HG03442 (cell line): ENCODE data around the gene NEK10.
"Not testable (repeated sequence)": the region's sequence is repeated elsewhere in the genome, so short reads cannot be mapped to it uniquely, and the experiment has no call there.

Experiments used
- ATAC-seq: cut with Tn5 transposase; IDR thresholded peaks from one replicate; pipeline ENCODE4 v1.9.1; 2021; ENCODE audit warnings: mild to moderate bottlenecking, moderate library complexity; ENCODE audit not compliant: unreplicated experiment

The NEK10 gene

GRCh38 chr3:27353221-27353620 lies 16.0 kb downstream of the NEK10 start:
- ATAC-seq, result no peak

- no peak for ATAC-seq
Measured at GRCh38 chr3:27352047-27352446, 17.1 kb downstream of the NEK10 start.

GRCh38 chr3:27349832-27350231 lies 19.4 kb downstream of the NEK10 start:
- peak; percentile 84 for ATAC-seq

- ATAC-seq, result no peak
Measured at GRCh38 chr3:27345959-27346865, 23.0 kb downstream of the NEK10 start.

GRCh38 chr3:27345493-27345892 lies 23.7 kb downstream of the NEK10 start:
- no peak for ATAC-seq

- ATAC-seq, result no peak
Measured at GRCh38 chr3:27345045-27345444, 24.1 kb downstream of the NEK10 start.

- no peak for ATAC-seq
Measured at GRCh38 chr3:27344192-27344591, 25.0 kb downstream of the NEK10 start.

GRCh38 chr3:27342267-27342666 lies 26.9 kb downstream of the NEK10 start:
- no peak for ATAC-seq

GRCh38 chr3:27340534-27340933 lies 28.6 kb downstream of the NEK10 start:
- peak; percentile 87 for ATAC-seq

- no peak for ATAC-seq
Measured at GRCh38 chr3:27335571-27335970, 33.6 kb downstream of the NEK10 start.

- ATAC-seq, result no peak
Measured at GRCh38 chr3:27333843-27334242, 35.3 kb downstream of the NEK10 start.

GRCh38 chr3:27328982-27329762 lies 40.0 kb downstream of the NEK10 start:
- ATAC-seq, result not testable (repeated sequence)

GRCh38 chr3:27326629-27327545 lies 42.3 kb downstream of the NEK10 start:
- no peak for ATAC-seq

GRCh38 chr3:27326202-27326601 lies 43.0 kb downstream of the NEK10 start:
- no peak for ATAC-seq

GRCh38 chr3:27325419-27325818 lies 43.8 kb downstream of the NEK10 start:
- ATAC-seq, result no peak

GRCh38 chr3:27324686-27325085 lies 44.5 kb downstream of the NEK10 start:
- no peak for ATAC-seq

GRCh38 chr3:27323087-27323570 lies 46.1 kb downstream of the NEK10 start:
- no peak for ATAC-seq

- ATAC-seq, result no peak
Measured at GRCh38 chr3:27322634-27323033, 46.5 kb downstream of the NEK10 start.

- ATAC-seq, result no peak
Measured at GRCh38 chr3:27319847-27320526, 49.2 kb downstream of the NEK10 start.

GRCh38 chr3:27319304-27319703 lies 49.9 kb downstream of the NEK10 start:
- ATAC-seq, result no peak
